ENCODE results near the gene SESTD1.
"Not testable (repeated sequence)": the region's sequence is repeated elsewhere in the genome, so short reads cannot be mapped to it uniquely, and the experiment has no call there.

Gene SESTD1

DNA sequence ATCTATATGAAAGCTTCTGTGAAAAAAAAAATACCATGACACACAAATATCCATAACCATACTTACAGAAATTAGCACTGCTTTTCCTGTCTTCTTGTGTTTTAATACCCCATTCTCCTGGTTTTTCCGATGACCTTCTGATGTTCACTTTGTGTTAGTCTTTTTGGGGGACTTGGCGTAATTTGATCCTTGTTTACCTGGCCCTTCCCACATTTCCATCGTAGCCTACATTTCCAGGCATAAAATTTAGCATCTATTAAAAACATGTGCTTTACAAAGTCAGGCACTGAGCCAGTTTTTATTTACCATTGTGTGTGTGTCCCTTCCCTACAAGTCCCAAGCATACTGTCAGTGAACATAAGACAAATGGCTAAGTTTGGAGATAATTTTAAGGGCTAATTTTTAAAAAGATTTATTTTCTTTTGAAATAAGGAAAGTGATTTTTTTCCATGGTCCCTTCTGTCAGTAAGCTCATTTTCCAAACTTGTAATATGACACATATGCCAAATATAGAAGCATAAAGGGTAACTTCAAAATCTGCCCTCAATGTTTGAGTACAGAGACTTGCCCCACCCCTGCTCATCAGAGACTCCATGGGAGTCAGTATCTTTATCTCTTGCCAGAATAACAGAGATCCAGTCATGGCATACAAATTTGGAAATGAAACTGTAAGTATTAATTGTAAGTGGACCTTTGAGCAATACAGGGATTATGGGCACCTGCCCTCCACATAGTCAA, 27.3 kb downstream of the SESTD1 start:
- FAIRE-seq = no peak

GRCh38 chr2:179235463-179236108, 29.0 kb downstream of the SESTD1 start:
- no peak for FAIRE-seq

DNA sequence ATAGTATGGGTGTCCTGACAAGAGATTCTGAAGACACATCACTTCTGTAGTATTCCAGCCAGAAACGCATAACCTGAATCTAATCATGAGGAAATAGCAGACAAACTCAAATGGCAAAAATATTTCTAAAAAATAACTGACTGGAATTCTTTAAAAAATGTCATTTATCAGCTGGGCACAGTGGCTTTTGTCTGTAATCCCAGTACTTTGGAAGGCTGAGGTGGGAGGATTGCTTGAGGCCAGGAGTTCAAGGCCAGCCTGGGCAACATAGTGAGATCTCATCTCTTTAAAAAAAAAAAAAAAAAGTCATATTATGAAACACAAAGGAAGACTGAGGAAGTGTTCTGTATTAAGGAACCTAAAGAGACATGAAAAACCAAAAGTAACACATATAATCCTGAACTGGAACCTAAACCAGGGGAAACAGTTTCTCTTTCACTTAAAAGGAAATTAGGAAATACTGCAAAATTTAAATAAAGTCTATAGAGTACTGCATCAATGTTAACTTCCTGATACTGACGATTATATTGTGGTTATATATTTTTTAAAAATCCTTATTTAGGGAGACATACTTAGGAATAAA, 29.9 kb downstream of the SESTD1 start:
- FAIRE-seq = no peak

DNA sequence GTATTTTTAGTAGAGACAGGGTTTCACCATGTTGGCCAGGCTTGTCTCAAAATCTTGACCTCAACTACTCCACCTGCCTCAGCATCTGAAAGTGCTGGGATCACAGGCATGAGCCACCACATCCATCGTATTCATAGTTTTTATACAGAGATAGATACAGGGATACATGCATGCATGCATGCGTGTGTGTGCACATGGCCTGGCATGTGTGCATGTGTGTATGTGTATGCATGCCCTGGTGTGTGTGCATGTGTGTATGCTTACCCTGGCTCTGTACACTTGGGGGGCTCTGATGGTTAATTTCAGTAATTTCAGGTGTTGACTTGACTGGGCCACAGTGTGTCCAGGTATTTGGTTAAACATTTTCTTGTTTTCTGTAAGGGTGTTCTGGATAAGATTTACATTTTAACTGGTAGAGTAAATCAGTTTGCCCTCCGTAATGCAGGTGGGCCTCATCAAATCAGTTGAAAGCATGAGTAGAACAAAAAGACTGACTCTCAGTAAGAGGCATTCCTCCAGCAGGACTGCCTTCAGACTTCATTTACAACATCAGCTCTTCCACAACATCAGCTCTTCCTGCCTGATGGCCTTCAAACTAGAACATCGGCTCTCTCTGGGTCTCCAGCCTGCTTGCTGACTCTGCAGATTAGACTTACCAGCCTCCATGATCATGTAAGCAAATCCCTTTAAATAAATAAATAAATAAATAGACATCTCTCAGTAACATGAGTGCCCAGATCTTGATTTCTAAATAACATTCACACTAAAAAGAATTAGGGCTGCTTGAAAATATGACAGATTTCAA, 30.8 kb downstream of the SESTD1 start:
- no peak for FAIRE-seq

DNA sequence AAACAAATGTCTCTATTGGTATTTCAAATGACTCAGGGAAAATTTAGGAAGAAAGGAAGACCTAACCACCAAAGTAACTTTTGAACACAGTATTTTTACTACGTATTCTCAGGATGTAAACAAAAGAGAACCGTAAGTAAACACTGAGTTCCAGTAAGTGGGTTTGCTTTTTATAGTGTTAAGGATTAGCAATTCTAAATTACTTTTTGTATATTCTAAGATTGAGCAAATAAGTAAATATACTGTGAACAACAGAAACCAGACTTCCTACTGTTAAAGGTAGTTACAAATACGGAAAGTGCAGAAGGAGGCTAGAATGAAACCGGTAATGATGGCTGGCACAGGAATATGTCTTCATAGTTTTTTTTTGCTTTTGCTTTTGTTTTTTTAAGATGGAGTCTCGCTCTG, 31.5 kb downstream of the SESTD1 start:
- no peak for FAIRE-seq

- no peak for FAIRE-seq
Measured at GRCh38 chr2:179226961-179227259, 37.7 kb downstream of the SESTD1 start.

DNA sequence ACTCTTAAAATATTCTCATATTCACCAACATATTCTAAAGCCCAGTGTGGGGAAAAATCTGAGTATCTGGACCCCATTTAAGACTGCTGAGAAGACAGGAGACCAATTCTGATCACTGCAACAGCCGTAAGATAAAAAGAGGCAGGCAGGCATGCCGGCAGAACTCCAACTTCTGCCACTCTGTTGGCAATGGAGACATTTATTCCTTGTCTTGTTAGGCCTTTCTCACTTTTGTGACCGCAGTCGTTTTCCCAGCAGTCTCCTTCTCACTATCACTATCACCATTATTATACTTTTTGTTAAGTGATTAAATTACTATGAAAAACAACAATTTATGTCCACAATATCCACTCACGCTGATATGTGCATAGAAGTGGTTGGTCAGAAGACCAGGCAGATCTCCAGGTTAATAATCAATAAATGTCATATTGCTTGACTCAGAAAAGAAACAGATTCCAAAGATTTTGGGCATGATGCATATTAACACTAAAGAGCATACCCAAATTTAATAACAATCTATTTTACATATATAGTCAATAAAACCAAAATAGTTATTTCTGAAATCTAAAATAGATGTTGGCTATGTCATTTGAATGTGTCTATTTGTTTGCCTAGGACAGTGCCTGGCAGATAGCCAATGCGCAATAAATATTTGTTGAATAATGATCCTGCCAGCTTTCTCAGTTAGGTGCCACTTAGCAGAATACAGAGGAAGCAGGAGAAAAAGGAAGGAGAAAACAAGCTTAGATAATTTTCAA, 38.2 kb downstream of the SESTD1 start:
- FAIRE-seq = no peak

- FAIRE-seq = no peak
Measured at GRCh38 chr2:179224361-179224760, 40.3 kb downstream of the SESTD1 start.

GRCh38 chr2:179222076-179222475, 42.6 kb downstream of the SESTD1 start:
- no peak for FAIRE-seq

- FAIRE-seq = peak; percentile 46
Measured at GRCh38 chr2:179218848-179219594, 45.6 kb downstream of the SESTD1 start.

- FAIRE-seq = not testable (repeated sequence)
Measured at GRCh38 chr2:179214671-179215070, 50.0 kb downstream of the SESTD1 start.

DNA sequence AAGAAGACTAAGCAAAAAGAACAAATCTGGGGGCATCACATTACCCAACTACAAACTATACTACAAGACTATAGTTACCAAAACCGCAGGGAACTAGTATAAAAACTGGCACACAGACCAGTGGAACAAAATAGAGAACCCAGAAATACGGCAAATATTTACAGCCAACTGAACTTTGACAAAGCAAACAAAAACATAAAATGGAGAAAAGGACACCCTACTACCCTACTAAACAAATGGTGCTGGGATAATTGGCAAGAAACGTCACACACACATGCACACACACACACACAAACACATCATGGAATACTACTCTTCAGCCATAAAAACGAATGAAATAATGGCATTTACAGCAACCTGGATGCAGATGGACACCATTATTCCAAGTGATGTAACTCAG, 53.3 kb downstream of the SESTD1 start:
- FAIRE-seq = no peak

- not testable (repeated sequence) for FAIRE-seq
Measured at GRCh38 chr2:179208277-179208676, 56.4 kb downstream of the SESTD1 start.

DNA sequence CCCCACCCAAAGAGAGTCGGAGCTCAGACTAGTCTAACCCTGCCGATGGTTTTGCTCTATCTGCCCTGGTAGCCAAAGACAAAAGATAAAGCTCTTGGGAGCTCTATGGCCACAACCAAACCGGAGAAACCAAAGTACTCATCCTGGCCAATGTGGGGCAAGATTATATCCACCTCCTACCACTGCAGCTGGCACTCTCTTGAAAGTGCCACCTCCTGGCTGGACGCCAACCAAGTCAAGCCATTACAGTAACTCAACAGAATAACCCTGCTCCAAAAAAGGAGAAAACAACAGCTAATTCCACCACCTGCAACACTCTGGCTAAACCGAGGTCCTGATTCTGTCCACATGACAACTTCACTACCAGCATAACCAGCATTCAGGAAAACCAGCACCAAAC, 57.6 kb downstream of the SESTD1 start:
- no peak for FAIRE-seq

DNA sequence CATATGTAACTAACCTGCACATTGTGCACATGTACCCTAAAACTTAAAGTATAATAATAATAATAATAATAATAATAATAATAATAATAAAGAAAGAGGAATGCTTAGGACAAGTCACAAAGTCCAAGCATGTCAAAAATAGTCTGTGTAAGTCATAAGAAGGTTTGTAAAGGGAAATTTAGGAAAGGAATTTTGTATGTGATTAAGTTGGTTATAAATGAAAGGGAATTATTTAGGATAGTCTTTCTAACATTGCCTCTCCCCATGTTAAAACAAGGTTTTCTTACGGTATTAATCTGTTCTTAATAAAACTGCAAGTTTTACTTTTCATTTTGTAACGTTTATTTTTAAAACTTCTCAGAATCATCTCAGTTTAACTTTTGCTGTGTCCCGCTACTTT, 62.8 kb downstream of the SESTD1 start:
- FAIRE-seq = no peak

DNA sequence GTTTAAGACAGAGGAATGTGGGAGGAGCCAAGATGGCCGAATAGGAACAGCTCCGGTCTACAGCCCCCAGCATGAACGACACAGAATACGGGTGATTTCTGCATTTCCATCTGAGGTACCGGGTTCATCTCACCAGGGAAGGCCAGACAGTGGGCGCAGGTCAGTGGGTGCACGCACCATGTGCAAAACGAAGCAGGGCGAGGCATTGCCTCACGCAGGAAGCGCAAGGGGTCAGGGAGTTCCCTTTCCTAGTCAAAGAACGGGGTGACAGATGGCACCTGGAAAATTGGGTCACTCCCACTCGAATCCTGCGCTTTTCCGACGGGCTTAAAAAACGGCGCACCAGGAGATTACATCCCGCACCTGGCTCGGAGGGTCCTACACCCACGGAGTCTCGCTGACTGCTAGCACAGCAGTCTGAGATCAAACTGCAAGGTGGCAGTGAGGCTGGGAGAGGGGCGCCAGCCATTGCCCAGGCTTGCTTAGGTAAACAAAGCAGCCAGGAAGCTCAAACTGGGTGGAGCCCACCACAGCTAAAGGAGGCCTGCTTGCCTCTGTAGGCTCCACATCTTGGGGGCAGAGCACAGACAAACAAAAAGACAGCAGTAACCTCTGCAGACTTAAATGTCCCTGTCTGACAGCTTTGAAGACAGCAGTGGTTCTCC, 68.6 kb downstream of the SESTD1 start:
- not testable (repeated sequence) for FAIRE-seq

DNA sequence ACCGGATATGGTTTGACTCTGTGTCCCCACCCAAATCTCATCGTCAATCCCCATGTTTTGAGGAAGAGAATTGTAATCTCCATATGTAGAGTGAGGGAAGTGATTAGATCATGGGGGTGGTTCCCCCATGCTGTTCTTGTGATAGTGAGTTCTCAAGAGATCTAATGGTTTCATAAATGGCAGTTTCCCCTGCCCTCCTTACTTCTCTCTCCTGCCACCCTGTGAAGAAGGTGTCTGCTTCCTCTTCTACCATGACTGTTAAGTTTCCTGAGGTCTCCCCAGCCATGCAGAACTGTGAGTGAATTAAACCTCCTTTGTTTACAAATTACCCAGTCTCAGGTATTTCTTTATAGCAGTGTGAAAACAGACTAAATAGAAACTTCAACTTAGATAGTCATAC, 69.5 kb downstream of the SESTD1 start:
- no peak for FAIRE-seq

DNA sequence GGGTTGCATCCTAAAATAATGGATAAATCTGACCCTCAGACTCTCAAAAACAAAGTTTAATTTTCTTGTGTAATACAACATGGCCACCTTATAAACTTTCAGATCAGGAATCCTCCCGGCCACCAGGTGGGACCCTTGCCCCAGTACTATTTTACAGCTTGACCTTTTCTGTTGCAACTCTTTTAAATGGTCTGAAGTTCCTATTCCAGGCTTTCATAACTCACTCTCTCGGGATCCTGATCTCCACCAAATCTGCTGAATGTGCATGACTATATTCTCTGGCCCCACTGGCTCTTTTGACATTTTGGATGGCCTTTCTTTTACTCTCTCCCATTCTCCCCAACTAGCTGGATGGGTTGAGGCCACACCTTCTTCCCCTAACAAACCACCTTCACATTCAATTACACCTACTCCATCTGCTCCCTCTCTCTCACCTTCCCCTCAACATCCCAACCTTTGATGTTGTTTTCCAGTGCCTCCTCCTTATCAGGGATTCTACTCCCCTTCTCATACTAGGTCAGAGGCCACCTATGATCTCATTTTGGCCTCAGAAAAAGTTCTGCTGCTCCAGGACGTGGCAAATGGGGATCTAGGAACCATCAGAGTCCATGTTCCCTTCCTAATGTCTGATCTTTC, 70.8 kb downstream of the SESTD1 start:
- no peak for FAIRE-seq

DNA sequence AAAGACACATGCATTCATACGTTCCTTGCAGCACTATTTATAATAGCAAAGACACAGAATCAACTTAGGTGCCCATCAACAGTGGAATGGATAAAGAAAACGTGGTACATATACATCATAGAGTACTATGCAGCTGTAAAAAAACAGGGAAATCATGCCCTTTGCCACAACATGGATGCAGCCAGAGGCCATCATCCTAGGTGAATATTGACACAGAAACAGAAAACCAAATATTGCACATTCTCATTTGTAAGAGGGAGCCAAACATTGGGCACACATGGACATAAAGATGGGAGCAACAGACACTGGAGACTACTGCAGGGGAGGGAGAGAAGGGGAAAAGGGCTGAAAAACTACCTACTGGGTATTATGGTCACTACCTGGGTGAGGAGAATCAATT, 73.5 kb downstream of the SESTD1 start:
- no peak for FAIRE-seq

DNA sequence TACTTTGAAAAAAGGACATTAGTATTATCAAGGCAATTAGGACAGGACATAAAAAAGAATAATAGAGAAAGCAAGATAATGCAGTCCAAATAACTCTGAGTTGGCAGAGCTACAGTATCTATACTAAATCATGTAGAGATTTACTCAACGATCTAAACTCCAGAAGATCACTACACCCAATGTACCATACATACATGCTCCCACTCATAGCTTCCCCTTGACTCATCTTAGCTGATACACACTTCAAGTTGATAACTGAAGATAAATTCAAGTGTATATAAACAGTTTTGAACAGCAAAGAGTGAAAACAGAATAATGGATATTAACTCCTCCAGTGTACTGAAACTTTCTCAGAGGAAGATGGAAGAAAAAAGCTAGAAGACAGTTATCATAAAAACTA, 78.5 kb downstream of the SESTD1 start:
- no peak for FAIRE-seq

DNA sequence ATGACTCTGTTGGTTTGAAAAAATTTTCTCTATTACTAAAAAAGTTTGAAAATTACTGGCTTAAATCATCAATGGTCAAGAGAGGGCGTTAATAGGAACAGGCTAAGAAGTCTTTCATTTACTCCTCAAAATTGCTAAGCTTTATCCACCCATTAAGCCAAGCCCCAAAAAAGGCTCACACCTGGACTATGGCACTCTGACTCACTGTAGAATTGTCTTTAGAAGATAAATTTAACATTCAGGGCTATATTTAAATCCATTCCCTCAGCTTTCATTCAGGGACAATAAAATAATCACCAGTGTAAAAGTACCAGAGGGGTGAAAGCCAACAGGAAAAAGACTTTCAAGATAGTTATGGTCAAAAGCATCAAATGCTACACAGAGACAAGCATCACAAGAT, 80.0 kb downstream of the SESTD1 start:
- no peak for FAIRE-seq
